HG02884 (cell line): ENCODE measurements around the gene MAP1S.

Source experiments
- ATAC-seq: cut with Tn5 transposase; IDR thresholded peaks from one replicate; pipeline ENCODE4 v1.9.1; 2021; ENCODE audit warnings: mild to moderate bottlenecking, moderate library complexity; ENCODE audit not compliant: unreplicated experiment

MAP1S gene

GRCh38 chr19:17687857-17688784, 31.2 kb upstream of the MAP1S start, which contains the start of gene UNC13A:
Gene UNC13A (minus strand): TSS chr19:17688354. CDS start chr19:17688199, 155 bp downstream.
- ATAC-seq: no peak

- no peak for ATAC-seq
Measured at GRCh38 chr19:17688853-17689595, 30.3 kb upstream of the MAP1S start.

GRCh38 chr19:17692566-17692965, 26.7 kb upstream of the MAP1S start:
- ATAC-seq: no peak

- no peak for ATAC-seq
Measured at GRCh38 chr19:17695198-17695597, 24.1 kb upstream of the MAP1S start.

- ATAC-seq: no peak
Measured at GRCh38 chr19:17703824-17704463, 15.3 kb upstream of the MAP1S start.

- no peak for ATAC-seq
Measured at GRCh38 chr19:17706750-17707181, 12.5 kb upstream of the MAP1S start.

GRCh38 chr19:17711851-17712250, 7.4 kb upstream of the MAP1S start:
- no peak for ATAC-seq

GRCh38 chr19:17716309-17716929, 2.9 kb upstream of the MAP1S start:
- ATAC-seq: no peak

GRCh38 chr19:17718550-17718946, 732 bp upstream of the MAP1S start:
- ATAC-seq: no peak

GRCh38 chr19:17719730-17720400, 585 bp downstream of the MAP1S start:
- no peak for ATAC-seq

GRCh38 chr19:17720440-17720839, 1.2 kb downstream of the MAP1S start:
- ATAC-seq: no peak

GRCh38 chr19:17721111-17721628, 1.9 kb downstream of the MAP1S start:
- no peak for ATAC-seq

- ATAC-seq: no peak
Measured at GRCh38 chr19:17721821-17722220, 2.5 kb downstream of the MAP1S start.

- no peak for ATAC-seq
Measured at GRCh38 chr19:17722655-17723240, 3.5 kb downstream of the MAP1S start.

GRCh38 chr19:17724655-17725054, 5.4 kb downstream of the MAP1S start:
- ATAC-seq: no peak

- ATAC-seq: no peak
Measured at GRCh38 chr19:17725422-17726078, 6.3 kb downstream of the MAP1S start.

GRCh38 chr19:17726136-17726741, 7.0 kb downstream of the MAP1S start:
- ATAC-seq: no peak

GRCh38 chr19:17726964-17727773, 7.9 kb downstream of the MAP1S start:
- no peak for ATAC-seq
